Small intestine (tissue), 7 donors: ENCODE measurements around the gene GALK1. TPM values are rescaled to one million over a fixed set of nuclear protein-coding genes. Genes with fewer than 3 reads are reported as not detected.

Experiments used
- DNase-seq, 2 donors: peaks; one replicate each; pipeline versions ENCODE4 v3.0.0 to v3.0.0-alpha.2; 2013
- FAIRE-seq: peaks from 2 replicates; lab custom pipeline; 2012; peaks lifted over from hg19 to GRCh38; lab: Jason Lieb, UNC
- H3K27ac ChIP-seq, 3 donors: one replicate each; pipeline ENCODE4 v1.5.1; 2013; ENCODE audit warnings: low read length in 2 of 3, mild to moderate bottlenecking in 2 of 3, control low read depth in 1 of 3, inconsistent platforms in 1 of 3, low read depth in 1 of 3, moderate library complexity in 1 of 3
- H3K27me3 ChIP-seq, 3 donors: one replicate each; pipeline ENCODE4 v1.6.1; 2013; ENCODE audit warnings: low read length in 3 of 3, inconsistent platforms in 1 of 3; ENCODE audit not compliant: control insufficient read depth in 3 of 3, insufficient read depth in 3 of 3
- H3K36me3 ChIP-seq, 3 donors: one replicate each; pipeline ENCODE4 v1.6.1; 2013; ENCODE audit warnings: low read length in 3 of 3, inconsistent platforms in 1 of 3, low read depth in 1 of 3, mild to moderate bottlenecking in 1 of 3, moderate library complexity in 1 of 3; ENCODE audit not compliant: control insufficient read depth in 3 of 3, insufficient read depth in 2 of 3
- H3K4me1 ChIP-seq, 3 donors: one replicate each; pipeline ENCODE4 v1.6.1; 2013; ENCODE audit warnings: low read length in 2 of 3, inconsistent platforms in 1 of 3, low read depth in 1 of 3, mild to moderate bottlenecking in 1 of 3, moderate library complexity in 1 of 3; ENCODE audit not compliant: control insufficient read depth in 3 of 3, insufficient read depth in 2 of 3
- H3K4me3 ChIP-seq, 3 donors: one replicate each; pipeline ENCODE4 v1.5.1; 2013; ENCODE audit warnings: low read length in 3 of 3, control low read depth in 1 of 3, inconsistent platforms in 1 of 3, low read depth in 1 of 3, mild to moderate bottlenecking in 1 of 3, moderate library complexity in 1 of 3
- H3K9me3 ChIP-seq, 2 donors: one replicate each; pipeline ENCODE4 v1.6.1; 2013; ENCODE audit warnings: low read depth in 1 of 2, low read length in 1 of 2; ENCODE audit not compliant: control insufficient read depth in 2 of 2, insufficient read depth in 1 of 2
- WGBS, 3 donors: extraction: QIAGEN DNeasy Blood & Tissue Kit; methylation state at CpG; one replicate each; pipeline ENCODE4 v1.1.7; 2013; 5-methylcytosine and 5-hydroxymethylcytosine counted together
- polyA plus RNA-seq, 4 donors: library from polyadenylated mRNA; stranded (reverse) in 3 of 4; unstranded in 1 of 4; fragments of 200-250 nt in 3 of 4; fragments of 120-200 nt in 1 of 4; gene quantifications; one replicate each; pipeline versions ENCODE4 v1.2.1 to v1.2.3, GENCODE V29; 2013
- donor health status: healthy with polysubstance abuse.
- donor health status: control.
- donor health status: control.
- donor health status: Bipolar disorder and iron deficiency.
- donor health status: healthy.

GALK1 gene
- polyA plus RNA-seq, 4 donors: 43.4 to 116 (median 81.4) TPM

- 89 to 94% (median 90%) methylated on average over 24 to 25 of the region's 25 CpGs for WGBS, 3 donors
- DNase-seq: no peak
- Histone ChIP-seq H3K36me3 (peaks cover under 1 to 93% (median 30%) of the 10 kb centered on the region in 3 donors), H3K27me3 (no peaks in the 10 kb centered on the region), H3K4me3 (no peak overlapping the region), H3K27ac (no peak overlapping the region), H3K4me1 (no peaks in the 10 kb centered on the region), H3K9me3 (no peaks in the 10 kb centered on the region)
- FAIRE-seq: no peak
Measured at GRCh38 chr17:75742337-75742736, 22.7 kb downstream of the GALK1 start.

GRCh38 chr17:75740631-75741077, 24.3 kb downstream of the GALK1 start:
- H3K4me3 ChIP-seq: no peak overlapping the region
- WGBS, 3 donors: 80 to 86% (median 82%) methylated on average over 14 to 17 of the region's 17 CpGs
- no peak overlapping the region for H3K27ac ChIP-seq
- FAIRE-seq: no peak
- H3K4me1 ChIP-seq: no peaks in the 10 kb centered on the region
- DNase-seq: no peak
- H3K36me3 ChIP-seq: peaks cover 3 to 95% (median 39%) of the 10 kb centered on the region in 3 donors
- H3K27me3 ChIP-seq: no peaks in the 10 kb centered on the region
- no peaks in the 10 kb centered on the region for H3K9me3 ChIP-seq

DNA sequence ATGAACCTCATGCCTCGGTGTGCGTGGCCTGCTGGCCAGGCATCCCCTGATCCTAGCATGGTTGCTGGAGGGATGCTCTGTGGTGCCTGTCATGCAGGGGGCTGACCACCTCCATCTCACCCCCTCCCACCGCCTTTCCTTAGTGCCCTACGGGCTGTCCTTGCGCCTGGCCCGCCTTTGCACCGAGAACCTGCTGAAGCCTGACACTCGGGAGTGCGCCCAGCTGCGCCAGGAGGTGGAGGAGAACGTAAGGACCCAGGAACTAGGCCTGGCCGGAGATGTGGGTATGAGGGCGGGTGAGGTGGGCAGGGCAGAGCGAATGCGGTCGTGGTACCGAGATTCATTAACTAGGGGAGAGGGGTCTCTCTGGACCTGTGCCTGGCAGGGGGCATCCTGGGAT, 24.8 kb downstream of the GALK1 start:
- H3K27me3 ChIP-seq: no peaks in the 10 kb centered on the region
- no peak overlapping the region for H3K27ac ChIP-seq
- H3K4me3 ChIP-seq: no peak overlapping the region
- no peaks in the 10 kb centered on the region for H3K4me1 ChIP-seq
- H3K36me3 ChIP-seq: peaks cover 3 to 93% (median 39%) of the 10 kb centered on the region in 3 donors
- DNase-seq (no peak), FAIRE-seq (no peak)
- H3K9me3 ChIP-seq: no peaks in the 10 kb centered on the region
- 90 to 94% (median 92%) methylated on average over 17 of the region's 17 CpGs for WGBS, 3 donors

DNA sequence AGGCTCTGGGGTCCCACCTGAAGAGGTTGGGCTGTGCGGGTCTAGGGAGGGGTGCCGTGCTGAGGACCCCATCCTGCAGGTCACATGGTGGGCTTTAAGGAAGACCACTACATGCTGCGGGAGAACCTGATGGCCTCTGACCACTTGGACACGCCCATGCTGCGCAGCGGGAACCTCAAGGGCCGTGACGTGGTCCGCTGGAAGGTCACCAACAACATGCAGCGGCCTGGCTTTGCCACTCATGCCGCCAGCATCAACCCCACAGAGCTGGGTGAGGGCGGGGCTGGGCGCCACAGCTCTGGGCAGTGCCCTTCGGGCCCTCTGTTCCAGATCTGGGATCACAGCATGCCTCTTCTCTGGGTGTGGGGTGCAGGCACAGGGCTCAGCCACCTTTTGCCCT, 25.2 kb downstream of the GALK1 start:
- FAIRE-seq: no peak
- peaks cover 0 to 2% (median 0%) of the 10 kb centered on the region in 3 donors for H3K4me1 ChIP-seq
- H3K9me3 ChIP-seq: no peaks in the 10 kb centered on the region
- no peaks in the 10 kb centered on the region for H3K27me3 ChIP-seq
- no peak overlapping the region for H3K27ac ChIP-seq
- H3K36me3 ChIP-seq: peaks cover 3 to 93% (median 39%) of the 10 kb centered on the region in 3 donors
- 90 to 91% (median 90%) methylated on average over 14 of the region's 14 CpGs for WGBS, 3 donors
- no peak overlapping the region for H3K4me3 ChIP-seq
- no peak for DNase-seq

GRCh38 chr17:75739174-75739573, 25.8 kb downstream of the GALK1 start:
- H3K4me3 ChIP-seq: no peak overlapping the region
- peaks cover 0 to 9% (median 0%) of the 10 kb centered on the region in 3 donors for H3K4me1 ChIP-seq
- H3K27ac ChIP-seq: no peak overlapping the region
- peaks cover 3 to 94% (median 37%) of the 10 kb centered on the region in 3 donors for H3K36me3 ChIP-seq
- WGBS, 3 donors: 90 to 99% (median 98%) methylated on average over 7 of the region's 7 CpGs
- DNase-seq: no peak
- no peaks in the 10 kb centered on the region for H3K27me3 ChIP-seq
- no peaks in the 10 kb centered on the region for H3K9me3 ChIP-seq
- no peak for FAIRE-seq

- FAIRE-seq (no peak), DNase-seq (no peak)
- Histone ChIP-seq H3K36me3 (peaks cover 3 to 94% (median 37%) of the 10 kb centered on the region in 3 donors), H3K4me1 (peaks cover 0 to 15% (median 0%) of the 10 kb centered on the region in 3 donors), H3K9me3 (no peaks in the 10 kb centered on the region), H3K27me3 (no peaks in the 10 kb centered on the region), H3K27ac (no peak overlapping the region), H3K4me3 (no peak overlapping the region)
- 64 to 80% (median 72%) methylated on average over 14 of the region's 14 CpGs for WGBS, 3 donors
Measured at GRCh38 chr17:75738218-75738802, 26.7 kb downstream of the GALK1 start.

- Histone ChIP-seq H3K9me3 (no peaks in the 10 kb centered on the region), H3K27ac (no peak overlapping the region), H3K27me3 (no peaks in the 10 kb centered on the region), H3K36me3 (peaks cover 3 to 92% (median 34%) of the 10 kb centered on the region in 3 donors), H3K4me1 (peaks cover 0 to 18% (median 0%) of the 10 kb centered on the region in 3 donors), H3K4me3 (no peak overlapping the region)
- DNase-seq (no peak), FAIRE-seq (no peak)
- WGBS, 3 donors: 80 to 88% (median 82%) methylated on average over 16 to 20 of the region's 20 CpGs
Measured at GRCh38 chr17:75737133-75737962, 27.6 kb downstream of the GALK1 start.

- Histone ChIP-seq H3K4me3 (no peak overlapping the region), H3K4me1 (peaks cover 0 to 23% (median 0%) of the 10 kb centered on the region in 3 donors), H3K27me3 (no peaks in the 10 kb centered on the region), H3K9me3 (no peaks in the 10 kb centered on the region), H3K36me3 (peaks cover 3 to 94% (median 30%) of the 10 kb centered on the region in 3 donors), H3K27ac (no peak overlapping the region)
- FAIRE-seq (no peak), DNase-seq (no peak)
- 87 to 91% (median 89%) methylated on average over 26 of the region's 26 CpGs for WGBS, 3 donors
Measured at GRCh38 chr17:75736173-75736835, 28.7 kb downstream of the GALK1 start.
